SK-N-SH (cell line): ENCODE results near the gene CBLN3.

Experiments
- EP300 ChIP-seq, 2 experiments: IDR thresholded peaks; 2 replicates each; pipeline versions ENCODE4 v1.4.0 to v1.6.1; 2012; ENCODE audit warnings: borderline replicate concordance in 1 of 2, low read depth in 1 of 2, low read length in 1 of 2
- FOXM1 ChIP-seq: IDR thresholded peaks from 2 replicates; pipeline ENCODE4 v1.4.0; 2012; ENCODE audit warnings: low read depth, mild to moderate bottlenecking
- MAX ChIP-seq: IDR thresholded peaks from 2 replicates; pipeline ENCODE4 v1.4.0; 2012; ENCODE audit warnings: low read depth
- RAD21 ChIP-seq: IDR thresholded peaks from 2 replicates; pipeline ENCODE4 v1.6.1; 2012; ENCODE audit warnings: mild to moderate bottlenecking, low read length
- TEAD4 ChIP-seq: IDR thresholded peaks from 2 replicates; pipeline ENCODE4 v1.4.0; 2012; ENCODE audit warnings: mild to moderate bottlenecking, borderline replicate concordance; ENCODE audit not compliant: insufficient read depth
- YY1 ChIP-seq: IDR thresholded peaks from 2 replicates; pipeline ENCODE4 v1.4.0; 2012; ENCODE audit warnings: low read depth, mild to moderate bottlenecking
- TF ChIP-seq, protein P1 (sequence below): fragments of 200-600 bp; sonication (generic); IDR thresholded peaks from 2 replicates; pipeline ENCODE4 v1.6.1; 2017; ENCODE audit warnings: antibody characterized with exemption, mild to moderate bottlenecking, moderate library complexity
- TF ChIP-seq, protein P2 (sequence below): IDR thresholded peaks from 2 replicates; pipeline ENCODE4 v1.4.0; 2012; ENCODE audit warnings: low read depth, borderline replicate concordance

- TF ChIP-seq, protein P1, sequence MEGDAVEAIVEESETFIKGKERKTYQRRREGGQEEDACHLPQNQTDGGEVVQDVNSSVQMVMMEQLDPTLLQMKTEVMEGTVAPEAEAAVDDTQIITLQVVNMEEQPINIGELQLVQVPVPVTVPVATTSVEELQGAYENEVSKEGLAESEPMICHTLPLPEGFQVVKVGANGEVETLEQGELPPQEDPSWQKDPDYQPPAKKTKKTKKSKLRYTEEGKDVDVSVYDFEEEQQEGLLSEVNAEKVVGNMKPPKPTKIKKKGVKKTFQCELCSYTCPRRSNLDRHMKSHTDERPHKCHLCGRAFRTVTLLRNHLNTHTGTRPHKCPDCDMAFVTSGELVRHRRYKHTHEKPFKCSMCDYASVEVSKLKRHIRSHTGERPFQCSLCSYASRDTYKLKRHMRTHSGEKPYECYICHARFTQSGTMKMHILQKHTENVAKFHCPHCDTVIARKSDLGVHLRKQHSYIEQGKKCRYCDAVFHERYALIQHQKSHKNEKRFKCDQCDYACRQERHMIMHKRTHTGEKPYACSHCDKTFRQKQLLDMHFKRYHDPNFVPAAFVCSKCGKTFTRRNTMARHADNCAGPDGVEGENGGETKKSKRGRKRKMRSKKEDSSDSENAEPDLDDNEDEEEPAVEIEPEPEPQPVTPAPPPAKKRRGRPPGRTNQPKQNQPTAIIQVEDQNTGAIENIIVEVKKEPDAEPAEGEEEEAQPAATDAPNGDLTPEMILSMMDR: no peak
- TF ChIP-seq RAD21 (no peak), MAX (no peak), YY1 (no peak), TEAD4 (no peak), EP300 (IDR thresholded peaks at IDR 0.05; ENCODE audit: borderline replicate concordance in 1 of 2, low read depth in 1 of 2, low read length in 1 of 2) (no peak), FOXM1 (no peak)
- TF ChIP-seq, protein P2, sequence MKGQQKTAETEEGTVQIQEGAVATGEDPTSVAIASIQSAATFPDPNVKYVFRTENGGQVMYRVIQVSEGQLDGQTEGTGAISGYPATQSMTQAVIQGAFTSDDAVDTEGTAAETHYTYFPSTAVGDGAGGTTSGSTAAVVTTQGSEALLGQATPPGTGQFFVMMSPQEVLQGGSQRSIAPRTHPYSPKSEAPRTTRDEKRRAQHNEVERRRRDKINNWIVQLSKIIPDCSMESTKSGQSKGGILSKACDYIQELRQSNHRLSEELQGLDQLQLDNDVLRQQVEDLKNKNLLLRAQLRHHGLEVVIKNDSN: no peak
These were observed 33.6 kb downstream of the CBLN3 start for GRCh38 chr14:24395609-24396582.
